ENCODE results near the gene DPP6.

The DPP6 gene

DNA sequence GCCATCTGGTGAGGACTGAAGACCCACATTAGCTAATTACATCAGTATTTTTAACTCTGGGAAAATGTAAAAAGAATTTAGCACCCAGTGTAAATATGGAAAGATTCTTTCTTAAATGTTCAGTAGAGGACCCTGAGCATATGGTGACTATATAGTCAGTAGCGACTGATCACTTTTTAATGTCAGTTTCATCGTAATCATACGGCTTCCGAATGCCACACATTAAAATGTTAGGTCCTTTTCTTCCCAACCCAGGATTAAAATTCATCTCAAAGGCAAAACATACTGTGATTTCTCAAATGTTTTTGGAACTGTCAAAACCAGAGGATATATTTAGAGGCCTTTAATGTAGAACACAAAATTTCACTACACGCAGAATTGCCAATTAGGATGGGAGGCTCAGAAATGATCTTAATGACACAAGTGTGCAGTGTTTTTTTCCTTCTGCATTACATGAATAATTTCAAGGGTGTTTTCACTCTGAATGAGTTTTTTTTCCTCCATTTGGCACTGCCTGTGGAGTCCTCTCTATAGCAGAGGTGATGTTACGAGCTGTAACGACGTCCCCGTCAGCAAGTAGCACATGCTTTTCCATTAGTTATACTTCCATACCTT is 568.0 kb downstream of the DPP6 start:
- Histone ChIP-seq H3K36me3 (ENCODE audit: control insufficient read depth, insufficient read depth, low read length) (no peaks in the 10 kb centered on the region), H3K9ac (ENCODE audit: low read depth, low read length) (no peak overlapping the region), H3K4me3 (ENCODE audit: low read depth, low read length) (no peak overlapping the region), H3K9me3 (ENCODE audit: control insufficient read depth, insufficient read depth, low read length) (no peaks in the 10 kb centered on the region), H3K27me3 (ENCODE audit: control insufficient read depth, insufficient read depth, low read length) (no peaks in the 10 kb centered on the region), H3K4me1 (ENCODE audit: control insufficient read depth, insufficient read depth, low read length) (no peaks in the 10 kb centered on the region)

DNA sequence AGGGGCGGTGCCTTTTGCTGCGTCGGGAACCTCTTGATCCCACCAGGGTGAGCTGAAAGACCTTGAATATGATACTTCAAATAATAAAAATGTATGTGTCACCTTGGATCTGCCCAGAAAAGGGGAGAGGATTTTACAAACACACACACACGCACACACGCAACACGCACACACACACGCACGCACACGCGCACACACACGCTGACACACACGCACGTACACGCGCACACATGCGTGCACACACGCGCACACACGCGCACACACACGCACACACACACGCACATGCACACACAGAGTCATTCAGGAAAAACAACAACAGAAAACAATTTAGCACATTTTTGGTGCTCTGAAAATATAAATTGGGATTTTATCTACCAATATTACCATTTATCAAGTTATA is 571.2 kb downstream of the DPP6 start:
- Histone ChIP-seq H3K4me3 (ENCODE audit: low read depth, low read length) (no peak overlapping the region), H3K36me3 (ENCODE audit: control insufficient read depth, insufficient read depth, low read length) (no peaks in the 10 kb centered on the region), H3K9me3 (ENCODE audit: control insufficient read depth, insufficient read depth, low read length) (no peaks in the 10 kb centered on the region), H3K27me3 (ENCODE audit: control insufficient read depth, insufficient read depth, low read length) (no peaks in the 10 kb centered on the region), H3K9ac (ENCODE audit: low read depth, low read length) (no peak overlapping the region), H3K4me1 (ENCODE audit: control insufficient read depth, insufficient read depth, low read length) (no peaks in the 10 kb centered on the region)

DNA sequence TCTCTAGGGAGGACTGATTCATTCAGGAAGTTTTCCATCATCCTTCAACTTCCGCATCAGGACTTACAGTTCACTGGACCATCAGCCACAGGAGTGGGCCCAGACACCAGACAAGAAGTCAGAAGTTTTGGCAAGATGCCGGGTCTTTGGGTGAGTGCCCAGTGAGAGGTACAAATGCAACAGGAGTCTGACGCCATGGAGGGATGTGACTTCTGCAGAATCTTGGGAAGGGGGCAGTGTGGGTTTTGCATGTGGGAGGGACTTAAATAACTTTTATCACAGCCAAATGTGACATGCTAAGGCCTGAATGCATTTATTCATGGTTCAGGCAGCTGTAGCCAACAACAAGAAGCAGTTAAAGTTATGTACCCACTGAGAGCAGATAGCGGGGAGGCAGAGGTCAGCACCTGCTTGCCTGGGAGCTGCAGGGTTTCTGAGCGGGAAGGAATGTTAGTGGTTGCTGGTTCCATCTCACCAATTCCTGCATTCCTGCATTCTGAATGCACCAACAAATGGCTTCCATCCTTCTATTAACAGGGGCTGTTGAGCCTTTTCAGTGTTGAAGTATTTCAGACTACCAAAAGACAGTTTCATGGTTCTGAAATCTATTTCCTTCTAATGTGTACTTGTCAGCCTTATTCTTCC is 575.6 kb downstream of the DPP6 start:
- Histone ChIP-seq H3K9me3 (ENCODE audit: control insufficient read depth, insufficient read depth, low read length) (no peaks in the 10 kb centered on the region), H3K9ac (ENCODE audit: low read depth, low read length) (no peak overlapping the region), H3K4me1 (ENCODE audit: control insufficient read depth, insufficient read depth, low read length) (no peaks in the 10 kb centered on the region), H3K27me3 (ENCODE audit: control insufficient read depth, insufficient read depth, low read length) (no peaks in the 10 kb centered on the region), H3K36me3 (ENCODE audit: control insufficient read depth, insufficient read depth, low read length) (no peaks in the 10 kb centered on the region), H3K4me3 (ENCODE audit: low read depth, low read length) (no peak overlapping the region)

DNA sequence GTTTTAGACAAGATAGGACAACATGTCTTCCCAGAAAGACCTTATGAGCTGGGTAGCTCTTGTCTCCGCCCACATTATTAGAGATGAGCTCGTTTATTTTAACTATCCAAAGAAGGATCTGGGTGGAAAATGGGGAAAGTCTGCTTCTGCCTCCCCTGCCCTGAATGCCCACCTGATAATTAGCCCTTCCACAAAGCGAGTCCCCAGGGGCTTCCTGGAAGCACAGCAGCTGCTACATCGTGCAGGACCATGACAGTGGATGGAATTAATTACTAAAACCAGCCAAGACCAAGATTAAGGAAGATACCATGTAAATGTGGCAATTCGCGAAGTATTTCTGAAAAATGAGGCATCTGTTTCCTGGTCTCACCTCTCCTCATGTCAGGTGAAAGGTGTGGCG is 576.4 kb downstream of the DPP6 start:
- Histone ChIP-seq H3K4me3 (ENCODE audit: low read depth, low read length) (no peak overlapping the region), H3K36me3 (ENCODE audit: control insufficient read depth, insufficient read depth, low read length) (no peaks in the 10 kb centered on the region), H3K9me3 (ENCODE audit: control insufficient read depth, insufficient read depth, low read length) (no peaks in the 10 kb centered on the region), H3K27me3 (ENCODE audit: control insufficient read depth, insufficient read depth, low read length) (no peaks in the 10 kb centered on the region), H3K4me1 (ENCODE audit: control insufficient read depth, insufficient read depth, low read length) (no peaks in the 10 kb centered on the region), H3K9ac (ENCODE audit: low read depth, low read length) (no peak overlapping the region)

DNA sequence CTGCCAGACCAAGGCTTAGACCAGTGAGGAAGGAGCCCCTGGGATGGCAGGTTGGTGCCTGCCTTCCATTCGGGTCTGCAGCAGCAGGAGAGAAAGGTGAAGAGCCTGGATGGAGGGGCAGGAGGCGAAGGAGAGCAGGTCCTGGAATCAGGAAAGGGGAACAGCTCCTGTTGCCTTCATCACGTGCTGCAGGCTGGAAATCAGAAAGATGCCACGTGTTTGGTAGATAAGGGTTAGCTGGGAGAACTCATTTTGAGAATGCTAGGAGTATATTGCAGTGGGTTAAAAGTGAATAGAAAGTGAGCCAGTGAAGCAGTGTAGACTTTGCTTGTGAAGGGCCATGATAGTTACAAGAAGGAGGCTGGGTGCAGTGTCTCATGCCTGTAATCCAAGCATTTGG is 579.0 kb downstream of the DPP6 start:
- Histone ChIP-seq H3K9me3 (ENCODE audit: control insufficient read depth, insufficient read depth, low read length) (no peaks in the 10 kb centered on the region), H3K4me1 (ENCODE audit: control insufficient read depth, insufficient read depth, low read length) (no peaks in the 10 kb centered on the region), H3K27me3 (ENCODE audit: control insufficient read depth, insufficient read depth, low read length) (no peaks in the 10 kb centered on the region), H3K36me3 (ENCODE audit: control insufficient read depth, insufficient read depth, low read length) (no peaks in the 10 kb centered on the region), H3K9ac (ENCODE audit: low read depth, low read length) (no peak overlapping the region), H3K4me3 (ENCODE audit: low read depth, low read length) (no peak overlapping the region)

DNA sequence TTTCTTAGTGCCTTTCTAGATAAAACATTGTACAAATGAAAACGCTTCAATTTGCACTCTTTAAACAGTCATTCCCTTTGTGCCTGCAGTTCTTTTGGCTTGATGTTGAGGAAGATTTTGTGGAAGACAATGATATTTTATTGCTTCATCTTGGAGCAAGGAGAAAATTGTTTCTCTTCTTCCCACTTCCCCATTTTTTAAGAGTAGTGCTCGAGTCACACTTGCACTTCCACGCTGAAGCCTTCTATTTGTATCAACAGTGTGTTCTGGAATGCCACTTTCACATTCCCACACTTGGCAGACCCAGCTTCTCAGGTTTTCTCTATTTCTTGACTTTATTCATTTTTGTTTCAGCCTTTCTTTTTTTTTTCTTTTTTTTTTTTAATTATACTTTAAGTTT is 581.4 kb downstream of the DPP6 start:
- Histone ChIP-seq H3K9ac (ENCODE audit: low read depth, low read length) (no peak overlapping the region), H3K36me3 (ENCODE audit: control insufficient read depth, insufficient read depth, low read length) (no peaks in the 10 kb centered on the region), H3K9me3 (ENCODE audit: control insufficient read depth, insufficient read depth, low read length) (no peaks in the 10 kb centered on the region), H3K4me1 (ENCODE audit: control insufficient read depth, insufficient read depth, low read length) (no peaks in the 10 kb centered on the region), H3K27me3 (ENCODE audit: control insufficient read depth, insufficient read depth, low read length) (no peaks in the 10 kb centered on the region), H3K4me3 (ENCODE audit: low read depth, low read length) (no peak overlapping the region)

DNA sequence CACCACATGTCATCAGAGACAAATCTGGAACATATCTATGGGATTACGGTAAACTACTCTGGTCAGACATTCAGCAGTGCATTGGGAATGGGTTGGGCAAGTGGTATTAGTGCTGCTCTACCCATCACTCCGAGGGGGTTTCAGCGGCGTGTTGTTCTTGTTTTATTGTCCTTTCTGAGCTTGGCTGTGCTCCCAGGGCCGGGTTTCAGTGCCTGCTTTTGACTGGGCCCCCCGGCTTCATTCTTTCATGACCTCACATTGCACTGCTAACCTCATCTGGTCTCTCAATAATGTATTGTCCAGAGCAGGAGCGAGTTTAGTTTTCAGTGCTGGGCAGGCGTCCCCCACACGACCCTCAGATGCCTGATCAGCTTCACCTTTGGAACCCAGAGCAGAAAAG is 586.1 kb downstream of the DPP6 start:
- Histone ChIP-seq H3K36me3 (ENCODE audit: control insufficient read depth, insufficient read depth, low read length) (no peaks in the 10 kb centered on the region), H3K9ac (ENCODE audit: low read depth, low read length) (no peak overlapping the region), H3K9me3 (ENCODE audit: control insufficient read depth, insufficient read depth, low read length) (no peaks in the 10 kb centered on the region), H3K4me1 (ENCODE audit: control insufficient read depth, insufficient read depth, low read length) (no peaks in the 10 kb centered on the region), H3K27me3 (ENCODE audit: control insufficient read depth, insufficient read depth, low read length) (no peaks in the 10 kb centered on the region), H3K4me3 (ENCODE audit: low read depth, low read length) (no peak overlapping the region)

DNA sequence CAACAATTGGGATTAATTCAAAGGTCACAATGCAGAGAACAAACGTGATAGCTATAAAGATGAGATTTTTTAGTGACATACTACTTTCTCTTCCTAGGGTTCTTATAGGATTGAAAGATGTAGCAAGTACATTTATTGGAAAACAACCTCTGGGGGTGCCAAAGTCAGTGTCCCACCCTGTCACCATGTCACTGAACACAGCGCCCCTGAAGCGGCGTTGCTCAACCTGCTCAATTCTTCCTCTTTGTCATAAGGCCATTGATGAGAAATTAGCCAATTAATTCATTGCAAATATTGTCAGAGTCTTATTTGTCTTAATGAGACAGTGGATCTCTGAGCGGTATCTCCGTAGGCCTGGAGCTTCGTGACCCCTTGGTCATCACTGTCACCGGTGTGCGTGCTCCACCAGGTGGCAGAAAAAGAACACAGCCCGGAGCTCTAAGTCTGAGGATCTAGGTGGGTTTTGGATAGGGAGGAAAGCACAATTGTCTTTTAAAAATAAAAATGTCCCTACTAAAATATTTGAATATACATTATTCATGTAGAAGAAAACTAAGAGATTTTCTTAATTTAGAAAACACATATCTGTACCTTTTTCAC is 588.2 kb downstream of the DPP6 start:
- H3K4me3 ChIP-seq (ENCODE audit: low read depth, low read length): no peak overlapping the region
- H3K9me3 ChIP-seq (ENCODE audit: control insufficient read depth, insufficient read depth, low read length): no peaks in the 10 kb centered on the region
- H3K27me3 ChIP-seq (ENCODE audit: control insufficient read depth, insufficient read depth, low read length): no peaks in the 10 kb centered on the region
- no peaks in the 10 kb centered on the region for H3K36me3 ChIP-seq (ENCODE audit: control insufficient read depth, insufficient read depth, low read length)
- H3K4me1 ChIP-seq (ENCODE audit: control insufficient read depth, insufficient read depth, low read length): no peaks in the 10 kb centered on the region
- H3K9ac ChIP-seq (ENCODE audit: low read depth, low read length): no peak overlapping the region

DNA sequence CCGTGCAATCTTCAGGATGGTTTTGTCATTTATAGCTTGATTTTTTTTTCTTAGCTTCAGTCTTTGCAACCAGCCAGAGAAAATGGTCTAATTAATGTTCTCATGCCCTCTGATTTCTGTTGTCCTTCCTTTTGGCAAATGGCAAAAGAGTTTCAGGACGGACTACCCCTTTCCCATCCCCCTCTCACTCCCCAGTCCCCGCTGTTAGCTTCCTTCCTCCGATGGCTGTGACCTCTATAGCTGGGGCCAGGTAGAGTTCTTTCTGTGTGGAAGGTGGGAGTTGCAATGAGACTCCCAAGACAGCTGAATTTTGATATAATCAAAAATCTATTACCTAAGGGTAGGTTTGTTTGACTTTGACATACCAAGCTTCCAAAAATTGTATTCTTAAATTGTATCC is 588.7 kb downstream of the DPP6 start:
- Histone ChIP-seq H3K9ac (ENCODE audit: low read depth, low read length) (no peak overlapping the region), H3K27me3 (ENCODE audit: control insufficient read depth, insufficient read depth, low read length) (no peaks in the 10 kb centered on the region), H3K4me3 (ENCODE audit: low read depth, low read length) (no peak overlapping the region), H3K4me1 (ENCODE audit: control insufficient read depth, insufficient read depth, low read length) (no peaks in the 10 kb centered on the region), H3K9me3 (ENCODE audit: control insufficient read depth, insufficient read depth, low read length) (no peaks in the 10 kb centered on the region), H3K36me3 (ENCODE audit: control insufficient read depth, insufficient read depth, low read length) (no peaks in the 10 kb centered on the region)

DNA sequence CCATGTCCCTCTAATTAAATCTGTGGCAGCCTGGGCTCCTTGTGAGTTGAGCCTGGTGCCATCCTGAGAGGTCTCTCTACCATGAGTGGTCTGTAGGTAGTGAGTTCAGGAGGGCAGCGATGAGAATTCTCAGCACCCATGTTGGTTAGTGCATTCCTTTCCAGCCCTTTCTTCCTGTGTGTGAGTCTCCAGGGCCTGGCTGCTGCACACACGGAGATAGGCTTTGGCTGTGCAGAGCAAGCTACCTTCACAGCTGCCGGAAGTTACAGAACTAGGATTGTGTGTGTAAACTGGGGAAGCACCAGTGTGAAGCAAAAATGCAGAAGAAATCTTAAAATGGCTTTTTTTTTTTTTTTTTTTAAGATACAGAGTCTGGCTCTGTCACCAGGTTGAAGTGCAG is 592.2 kb downstream of the DPP6 start:
- no peaks in the 10 kb centered on the region for H3K27me3 ChIP-seq (ENCODE audit: control insufficient read depth, insufficient read depth, low read length)
- no peak overlapping the region for H3K9ac ChIP-seq (ENCODE audit: low read depth, low read length)
- H3K9me3 ChIP-seq (ENCODE audit: control insufficient read depth, insufficient read depth, low read length): no peaks in the 10 kb centered on the region
- no peaks in the 10 kb centered on the region for H3K4me1 ChIP-seq (ENCODE audit: control insufficient read depth, insufficient read depth, low read length)
- no peak overlapping the region for H3K4me3 ChIP-seq (ENCODE audit: low read depth, low read length)
- H3K36me3 ChIP-seq (ENCODE audit: control insufficient read depth, insufficient read depth, low read length): no peaks in the 10 kb centered on the region

DNA sequence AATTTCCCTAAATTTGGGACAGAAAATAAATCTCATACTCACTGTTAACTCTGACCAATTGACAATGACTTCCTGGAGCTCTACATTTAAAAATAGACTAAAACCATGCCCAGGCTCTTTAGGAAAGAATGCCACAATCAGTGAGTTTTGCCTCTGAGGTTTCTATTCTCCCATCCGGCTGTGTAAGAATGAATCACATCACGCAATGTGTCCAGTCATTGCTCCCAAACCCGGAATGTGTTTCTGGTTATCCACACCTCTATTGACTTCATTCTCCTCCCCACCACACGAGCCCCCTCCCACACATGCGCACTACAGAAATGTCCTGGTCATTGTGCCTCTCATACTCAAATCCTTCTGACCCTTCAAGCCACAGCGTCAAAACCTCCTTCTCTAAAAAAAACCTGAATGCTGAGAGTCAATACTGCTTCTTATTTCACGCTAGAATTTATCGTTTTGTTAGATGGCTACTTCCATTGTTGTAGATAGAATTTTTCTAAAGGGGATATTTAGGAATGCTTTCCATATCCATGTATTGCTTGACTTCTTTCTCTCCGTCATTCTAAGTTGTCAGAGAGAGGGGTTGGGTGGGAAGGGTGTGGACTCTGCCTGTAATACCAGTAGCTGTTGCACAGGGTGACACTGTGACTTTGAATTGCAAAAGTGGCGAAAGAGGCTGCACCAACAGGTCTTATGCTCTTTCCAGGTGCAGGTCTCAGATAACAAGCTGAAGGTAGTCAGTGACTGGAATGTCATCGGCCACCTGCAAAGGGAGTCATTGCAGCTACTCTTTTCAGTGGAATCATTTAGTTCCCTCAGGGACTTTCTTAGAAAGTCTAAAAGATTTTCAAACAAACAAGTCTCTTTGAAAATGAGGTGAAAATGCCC is 594.2 kb downstream of the DPP6 start:
- Histone ChIP-seq H3K36me3 (ENCODE audit: control insufficient read depth, insufficient read depth, low read length) (no peaks in the 10 kb centered on the region), H3K4me3 (ENCODE audit: low read depth, low read length) (no peak overlapping the region), H3K9me3 (ENCODE audit: control insufficient read depth, insufficient read depth, low read length) (no peaks in the 10 kb centered on the region), H3K4me1 (ENCODE audit: control insufficient read depth, insufficient read depth, low read length) (no peaks in the 10 kb centered on the region), H3K9ac (ENCODE audit: low read depth, low read length) (no peak overlapping the region), H3K27me3 (ENCODE audit: control insufficient read depth, insufficient read depth, low read length) (no peaks in the 10 kb centered on the region)
